NCI-H1694 treated with DMSO at 0.1 percent for 48 hours (cell line): Measurements from ENCODE around the gene FGD3.

Experiments
- DNase-seq: peaks from one replicate; lab custom pipeline; 2025; lab: John Stamatoyannopoulos, UW

Gene FGD3

GRCh38 chr9:92954049-92954861, 6.9 kb downstream of the FGD3 start:
- DNase-seq = no peak

- DNase-seq = no peak
These were observed 7.6 kb downstream of the FGD3 start for GRCh38 chr9:92954886-92955285.

GRCh38 chr9:92960561-92961290, 13.4 kb downstream of the FGD3 start:
- no peak for DNase-seq

GRCh38 chr9:92961627-92962302, 14.4 kb downstream of the FGD3 start:
- DNase-seq = no peak

- no peak for DNase-seq
These were observed 15.0 kb downstream of the FGD3 start for GRCh38 chr9:92962303-92962649.

- DNase-seq = no peak
These were observed 15.5 kb downstream of the FGD3 start for GRCh38 chr9:92962846-92963245.

GRCh38 chr9:92963831-92964606, 16.7 kb downstream of the FGD3 start:
- DNase-seq = no peak

GRCh38 chr9:92964607-92965060, 17.3 kb downstream of the FGD3 start:
- no peak for DNase-seq

GRCh38 chr9:92965061-92965758, 17.9 kb downstream of the FGD3 start:
- DNase-seq = no peak

- no peak for DNase-seq
These were observed 18.6 kb downstream of the FGD3 start for GRCh38 chr9:92965759-92966517.

- no peak for DNase-seq
These were observed 19.1 kb downstream of the FGD3 start for GRCh38 chr9:92966518-92966800.

- DNase-seq = no peak
These were observed 20.8 kb downstream of the FGD3 start for GRCh38 chr9:92968081-92968480.

GRCh38 chr9:92969516-92970466, 22.5 kb downstream of the FGD3 start:
- no peak for DNase-seq

- DNase-seq = no peak
These were observed 23.2 kb downstream of the FGD3 start for GRCh38 chr9:92970467-92970923.

GRCh38 chr9:92971121-92971520, 23.8 kb downstream of the FGD3 start:
- no peak for DNase-seq

- no peak for DNase-seq
These were observed 24.5 kb downstream of the FGD3 start for GRCh38 chr9:92971776-92972175.

GRCh38 chr9:92973700-92974099, 26.4 kb downstream of the FGD3 start:
- DNase-seq = no peak

GRCh38 chr9:92974161-92974661, 26.9 kb downstream of the FGD3 start:
- DNase-seq = no peak
